SK-N-SH treated with all-trans-retinoic acid at 6 μM for 48 hours (cell line): Measurements from ENCODE around the gene OR6P1.

Experiments used
- ARNTL ChIP-seq: fragments of 450-650 bp; formaldehyde crosslinking; IDR thresholded peaks from 2 replicates; pipeline ENCODE4 v1.5.0; 2020; ENCODE audit warnings: low read depth, mild to moderate bottlenecking, moderate library complexity, borderline replicate concordance
- ZC3H10 ChIP-seq: fragments of 250-450 bp; sonication (Bioruptor Pico); IDR thresholded peaks from 2 replicates; pipeline ENCODE4 v1.5.1; 2021; ENCODE audit warnings: mild to moderate bottlenecking, moderate library complexity
- ZFP3 ChIP-seq: fragments of 250-450 bp; sonication (Bioruptor Pico); IDR thresholded peaks from 2 replicates; pipeline ENCODE4 v1.5.0; 2020; ENCODE audit warnings: mild to moderate bottlenecking, moderate library complexity
- ZNF70 ChIP-seq: fragments of 450-650 bp; formaldehyde crosslinking; IDR thresholded peaks from 2 replicates; pipeline ENCODE4 v1.5.0; 2020; ENCODE audit warnings: mild to moderate bottlenecking, moderate library complexity
- ZNF8 ChIP-seq: fragments of 450-650 bp; formaldehyde crosslinking; IDR thresholded peaks from 2 replicates; pipeline ENCODE4 v1.5.0; 2020; ENCODE audit warnings: mild to moderate bottlenecking, moderate library complexity
- TF ChIP-seq, protein P1 (sequence below): fragments of 250-450 bp; sonication (Bioruptor Pico); IDR thresholded peaks from 2 replicates; pipeline ENCODE4 v1.8.0; 2020; ENCODE audit warnings: mild to moderate bottlenecking, moderate library complexity, borderline replicate concordance
- TF ChIP-seq, protein P2 (sequence below): fragments of 250-450 bp; sonication (Bioruptor Pico); IDR thresholded peaks from 2 replicates; pipeline ENCODE4 v1.5.1; 2020; ENCODE audit warnings: low read depth, mild to moderate bottlenecking, moderate library complexity

DNA sequence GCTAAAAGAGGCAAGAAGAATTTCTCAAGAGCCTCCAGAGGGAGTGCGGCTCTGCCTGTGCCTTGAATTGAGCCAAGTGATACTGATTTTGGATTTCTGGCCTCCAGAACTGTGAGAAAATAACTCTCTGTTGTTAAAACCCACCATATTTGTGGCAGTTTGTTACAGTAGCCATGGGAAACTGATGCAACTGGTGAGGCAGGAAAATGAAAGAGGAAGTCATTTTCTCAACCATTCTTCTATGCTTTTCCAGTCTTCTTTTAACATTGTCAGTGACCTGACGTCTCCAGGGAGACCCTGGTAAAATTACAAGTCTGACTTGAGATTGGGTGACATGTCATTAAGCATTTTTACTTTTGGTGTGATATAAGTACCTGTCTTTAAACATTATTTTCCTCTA, 5.8 kb downstream of the OR6P1 start:
- no peak for TF ChIP-seq ARNTL (CRISPR knock-in tag)
- TF ChIP-seq ZNF8, result no peak
- TF ChIP-seq, protein P1, sequence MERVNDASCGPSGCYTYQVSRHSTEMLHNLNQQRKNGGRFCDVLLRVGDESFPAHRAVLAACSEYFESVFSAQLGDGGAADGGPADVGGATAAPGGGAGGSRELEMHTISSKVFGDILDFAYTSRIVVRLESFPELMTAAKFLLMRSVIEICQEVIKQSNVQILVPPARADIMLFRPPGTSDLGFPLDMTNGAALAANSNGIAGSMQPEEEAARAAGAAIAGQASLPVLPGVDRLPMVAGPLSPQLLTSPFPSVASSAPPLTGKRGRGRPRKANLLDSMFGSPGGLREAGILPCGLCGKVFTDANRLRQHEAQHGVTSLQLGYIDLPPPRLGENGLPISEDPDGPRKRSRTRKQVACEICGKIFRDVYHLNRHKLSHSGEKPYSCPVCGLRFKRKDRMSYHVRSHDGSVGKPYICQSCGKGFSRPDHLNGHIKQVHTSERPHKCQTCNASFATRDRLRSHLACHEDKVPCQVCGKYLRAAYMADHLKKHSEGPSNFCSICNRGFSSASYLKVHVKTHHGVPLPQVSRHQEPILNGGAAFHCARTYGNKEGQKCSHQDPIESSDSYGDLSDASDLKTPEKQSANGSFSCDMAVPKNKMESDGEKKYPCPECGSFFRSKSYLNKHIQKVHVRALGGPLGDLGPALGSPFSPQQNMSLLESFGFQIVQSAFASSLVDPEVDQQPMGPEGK (CRISPR knock-in tag), result no peak
- no peak for TF ChIP-seq ZFP3
- TF ChIP-seq, protein P2, sequence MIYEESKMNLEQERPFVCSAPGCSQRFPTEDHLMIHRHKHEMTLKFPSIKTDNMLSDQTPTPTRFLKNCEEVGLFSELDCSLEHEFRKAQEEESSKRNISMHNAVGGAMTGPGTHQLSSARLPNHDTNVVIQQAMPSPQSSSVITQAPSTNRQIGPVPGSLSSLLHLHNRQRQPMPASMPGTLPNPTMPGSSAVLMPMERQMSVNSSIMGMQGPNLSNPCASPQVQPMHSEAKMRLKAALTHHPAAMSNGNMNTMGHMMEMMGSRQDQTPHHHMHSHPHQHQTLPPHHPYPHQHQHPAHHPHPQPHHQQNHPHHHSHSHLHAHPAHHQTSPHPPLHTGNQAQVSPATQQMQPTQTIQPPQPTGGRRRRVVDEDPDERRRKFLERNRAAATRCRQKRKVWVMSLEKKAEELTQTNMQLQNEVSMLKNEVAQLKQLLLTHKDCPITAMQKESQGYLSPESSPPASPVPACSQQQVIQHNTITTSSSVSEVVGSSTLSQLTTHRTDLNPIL (CRISPR knock-in tag), result no peak
- no peak for TF ChIP-seq ZNF70 (CRISPR knock-in tag)
- TF ChIP-seq ZC3H10 (CRISPR knock-in tag), result no peak
